ENCODE data around the gene DIPK1B.

DIPK1B gene

DNA sequence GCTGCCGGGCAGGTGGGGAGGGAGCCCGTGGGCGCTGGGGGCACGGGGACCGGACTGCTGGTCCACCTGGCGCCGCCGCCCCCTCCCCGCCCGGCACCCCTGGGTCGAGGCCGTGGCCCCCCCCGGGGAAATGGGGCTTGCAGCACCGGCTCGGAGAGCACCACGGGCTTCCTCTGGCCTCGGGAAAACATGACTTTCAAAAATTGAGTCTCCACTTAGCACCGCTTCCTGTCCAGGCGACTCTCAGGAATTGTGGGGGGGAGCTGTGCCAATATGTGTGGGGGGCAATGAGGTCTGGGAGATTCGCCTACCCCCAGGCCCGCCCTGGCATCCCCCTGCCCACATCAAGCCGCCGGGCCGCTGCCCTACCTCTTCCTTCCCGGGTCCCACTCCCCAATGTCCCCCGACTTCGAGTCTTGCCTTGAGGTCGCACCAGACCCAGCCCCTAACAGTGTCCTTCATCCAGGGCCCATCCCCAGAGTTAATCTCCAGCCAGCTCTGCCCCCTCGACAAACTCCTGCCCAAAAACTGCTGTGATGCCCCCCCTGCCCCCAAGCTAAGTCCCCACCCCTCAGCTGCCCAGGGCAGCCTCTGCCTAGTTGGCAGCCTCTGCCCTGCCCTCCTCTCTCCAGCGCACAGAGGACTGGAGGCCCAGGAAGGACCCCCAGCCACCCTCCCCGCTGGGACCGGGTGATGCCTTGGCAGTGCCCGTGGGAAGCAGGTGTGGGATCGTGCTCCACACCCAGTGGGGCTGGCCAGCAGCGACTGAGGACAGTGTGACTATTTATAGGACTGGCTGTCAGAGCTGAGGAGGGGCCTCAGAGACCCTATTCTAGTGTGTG lies 45.8 kb upstream of the DIPK1B start:
- H3K4me3 ChIP-seq (replicated peaks; ENCODE audit: low read depth, low read length) = peak overlapping the region; percentile 47
- no peak for DNase-seq (ENCODE audit: low read depth)
- no peak for TF ChIP-seq CTCF (IDR thresholded peaks at IDR 0.05; ENCODE audit: low read length, missing control alignments)

DNA sequence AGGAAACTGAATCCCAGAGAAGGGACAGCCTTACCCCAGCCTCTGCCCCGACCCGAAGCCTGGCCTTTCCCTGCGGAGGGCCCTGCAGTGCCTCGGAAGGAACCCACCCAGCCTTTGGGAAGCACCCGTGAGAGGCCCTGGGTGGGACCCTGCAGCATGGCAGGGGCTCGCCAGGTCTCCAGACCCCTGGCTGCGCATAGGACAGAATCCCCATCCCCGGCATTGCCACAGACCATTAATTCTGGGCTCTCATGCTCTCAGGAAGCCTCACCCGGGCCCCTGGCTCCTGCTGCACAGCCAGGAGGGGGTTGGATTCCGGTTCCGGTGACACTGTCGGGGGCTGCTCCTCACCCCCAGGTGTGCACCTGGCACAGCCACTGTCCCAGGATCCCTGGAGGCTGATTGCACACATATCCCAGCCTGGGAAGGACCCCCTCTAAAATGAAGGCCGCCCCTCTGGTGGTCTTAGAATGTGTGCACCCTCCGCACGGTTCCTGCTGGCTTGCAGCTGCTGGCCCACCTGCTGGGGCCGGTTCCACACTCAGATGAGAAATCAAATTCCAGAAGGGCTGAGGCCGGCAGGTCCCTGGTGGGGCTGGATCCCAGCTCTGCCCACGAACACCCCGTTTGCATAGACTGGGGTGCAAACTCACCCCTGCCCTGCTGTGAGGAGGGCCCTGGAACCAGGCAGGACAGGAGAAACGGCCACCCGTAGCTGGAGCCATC lies 45.0 kb upstream of the DIPK1B start:
- no peak for DNase-seq (ENCODE audit: low read depth)
- H3K4me3 ChIP-seq (replicated peaks; ENCODE audit: low read depth, low read length) = peak overlapping the region; percentile 47
- TF ChIP-seq CTCF (IDR thresholded peaks at IDR 0.05; ENCODE audit: low read length, missing control alignments) = no peak

- TF ChIP-seq CTCF (IDR thresholded peaks at IDR 0.05; ENCODE audit: low read length, missing control alignments) = no peak
- no peak for DNase-seq (ENCODE audit: low read depth)
- no peak overlapping the region for H3K4me3 ChIP-seq (replicated peaks; ENCODE audit: low read depth, low read length)
Measured at GRCh38 chr9:136667940-136668760, 44.2 kb upstream of the DIPK1B start.

GRCh38 chr9:136668983-136669790 lies 43.2 kb upstream of the DIPK1B start:
- DNase-seq (ENCODE audit: low read depth) = no peak
- H3K4me3 ChIP-seq (replicated peaks; ENCODE audit: low read depth, low read length) = no peak overlapping the region
- no peak for TF ChIP-seq CTCF (IDR thresholded peaks at IDR 0.05; ENCODE audit: low read length, missing control alignments)

DNA sequence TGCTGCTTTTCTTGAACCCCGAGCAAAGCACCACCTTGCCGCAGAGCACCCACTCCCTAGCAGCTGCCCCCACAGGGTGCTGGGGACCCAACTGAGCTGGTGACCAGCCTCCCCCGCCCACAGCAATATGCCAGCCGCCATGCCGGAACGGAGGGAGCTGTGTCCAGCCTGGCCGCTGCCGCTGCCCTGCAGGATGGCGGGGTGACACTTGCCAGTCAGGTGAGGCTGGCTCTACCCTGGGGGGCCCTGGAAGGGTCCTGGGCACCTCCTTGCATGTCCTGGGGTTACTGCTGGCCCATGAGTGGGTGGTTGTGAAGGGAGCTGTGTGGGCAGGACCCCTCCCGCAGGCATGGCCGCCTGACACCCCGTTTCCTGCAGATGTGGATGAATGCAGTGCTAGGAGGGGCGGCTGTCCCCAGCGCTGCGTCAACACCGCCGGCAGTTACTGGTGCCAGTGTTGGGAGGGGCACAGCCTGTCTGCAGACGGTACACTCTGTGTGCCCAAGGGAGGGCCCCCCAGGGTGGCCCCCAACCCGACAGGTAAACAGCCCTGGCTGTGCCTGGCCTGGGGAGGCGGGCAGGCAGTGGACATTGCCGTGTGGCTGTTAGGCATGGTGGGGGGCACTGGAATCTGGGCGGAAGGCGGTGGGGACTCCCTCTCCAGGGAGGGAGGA lies 42.4 kb upstream of the DIPK1B start:
- no peak for DNase-seq (ENCODE audit: low read depth)
- no peak overlapping the region for H3K4me3 ChIP-seq (replicated peaks; ENCODE audit: low read depth, low read length)
- no peak for TF ChIP-seq CTCF (IDR thresholded peaks at IDR 0.05; ENCODE audit: low read length, missing control alignments)

Data from fibroblast of pulmonary artery (primary cell).